GM12864 (cell line): ENCODE measurements around the gene ZNF532.

Experiments
- DNase-seq: peaks from one replicate; pipeline ENCODE4 v3.0.0-alpha.2; 2011; ENCODE audit warnings: low read depth
- H3K4me3 ChIP-seq: 2 replicates; pipeline ENCODE4 v1.5.1; 2011; ENCODE audit warnings: mild to moderate bottlenecking, low read depth, low read length, control low read depth
- CTCF ChIP-seq: IDR thresholded peaks from 2 replicates; pipeline ENCODE4 v1.5.1; 2011; ENCODE audit warnings: low read depth, mild to moderate bottlenecking, moderate library complexity, low read length, control low read depth, inconsistent platforms; ENCODE audit errors: missing control alignments

ZNF532 gene

GRCh38 chr18:58966005-58966677 lies 101.5 kb downstream of the ZNF532 start:
- DNase-seq, result no peak
- TF ChIP-seq CTCF, result no peak
- H3K4me3 ChIP-seq, result peak overlapping the region; percentile 36; the same call in 1 of the 2 replicates

- no peak for TF ChIP-seq CTCF
- no peak for DNase-seq
- H3K4me3 ChIP-seq, result no peak overlapping the region; the same call in 1 of the 2 replicates
Measured at GRCh38 chr18:58966704-58967103, 102.0 kb downstream of the ZNF532 start.

- DNase-seq, result no peak
- TF ChIP-seq CTCF, result no peak
- H3K4me3 ChIP-seq, result no peak overlapping the region
Measured at GRCh38 chr18:58967751-58968254, 103.1 kb downstream of the ZNF532 start.

GRCh38 chr18:58970943-58971790 lies 106.5 kb downstream of the ZNF532 start:
- no peak for TF ChIP-seq CTCF
- H3K4me3 ChIP-seq, result no peak overlapping the region
- DNase-seq, result peak; percentile 55

GRCh38 chr18:58975296-58975695 lies 110.6 kb downstream of the ZNF532 start:
- TF ChIP-seq CTCF, result no peak
- peak overlapping the region; percentile 23; the same call in 1 of the 2 replicates for H3K4me3 ChIP-seq
- DNase-seq, result no peak

- no peak for DNase-seq
- H3K4me3 ChIP-seq, result no peak overlapping the region
- TF ChIP-seq CTCF, result no peak
Measured at GRCh38 chr18:58975781-58976180, 111.1 kb downstream of the ZNF532 start.
